ENCODE results near the gene TMEM89.

Gene TMEM89

GRCh38 chr3:48585411-48585810 is 36.2 kb downstream of the TMEM89 start:
- Histone ChIP-seq H3K4me3 (ENCODE audit: low read length) (no peak overlapping the region), H3K79me2 (ENCODE audit: control insufficient read depth, low read length) (no peaks in the 10 kb centered on the region), H3K27me3 (ENCODE audit: control insufficient read depth, low read length) (peaks cover 8% of the 10 kb centered on the region; the same call in 1 of the 2 replicates), H4K20me1 (ENCODE audit: control insufficient read depth, insufficient read depth, low read depth, low read length) (no peaks in the 10 kb centered on the region), H3K36me3 (ENCODE audit: control insufficient read depth, low read length) (no peaks in the 10 kb centered on the region), H3K4me1 (ENCODE audit: control insufficient read depth, low read length) (no peaks in the 10 kb centered on the region), H3F3A (ENCODE audit: control insufficient read depth, insufficient read depth) (no peaks in the 10 kb centered on the region), H3K9me2 (replicated peaks; ENCODE audit: control insufficient read depth, low read length) (no peaks in the 10 kb centered on the region), H3K27ac (ENCODE audit: low read depth, low read length) (no peak overlapping the region), H3K9me3 (ENCODE audit: control insufficient read depth, insufficient read depth, low read length) (no peaks in the 10 kb centered on the region), H3K4me2 (ENCODE audit: low read length) (no peak overlapping the region)
- no peak for TF ChIP-seq EZH2phosphoT487 (IDR thresholded peaks at IDR 0.05; ENCODE audit: borderline replicate concordance, low read length)
- TF ChIP-seq, protein P1, sequence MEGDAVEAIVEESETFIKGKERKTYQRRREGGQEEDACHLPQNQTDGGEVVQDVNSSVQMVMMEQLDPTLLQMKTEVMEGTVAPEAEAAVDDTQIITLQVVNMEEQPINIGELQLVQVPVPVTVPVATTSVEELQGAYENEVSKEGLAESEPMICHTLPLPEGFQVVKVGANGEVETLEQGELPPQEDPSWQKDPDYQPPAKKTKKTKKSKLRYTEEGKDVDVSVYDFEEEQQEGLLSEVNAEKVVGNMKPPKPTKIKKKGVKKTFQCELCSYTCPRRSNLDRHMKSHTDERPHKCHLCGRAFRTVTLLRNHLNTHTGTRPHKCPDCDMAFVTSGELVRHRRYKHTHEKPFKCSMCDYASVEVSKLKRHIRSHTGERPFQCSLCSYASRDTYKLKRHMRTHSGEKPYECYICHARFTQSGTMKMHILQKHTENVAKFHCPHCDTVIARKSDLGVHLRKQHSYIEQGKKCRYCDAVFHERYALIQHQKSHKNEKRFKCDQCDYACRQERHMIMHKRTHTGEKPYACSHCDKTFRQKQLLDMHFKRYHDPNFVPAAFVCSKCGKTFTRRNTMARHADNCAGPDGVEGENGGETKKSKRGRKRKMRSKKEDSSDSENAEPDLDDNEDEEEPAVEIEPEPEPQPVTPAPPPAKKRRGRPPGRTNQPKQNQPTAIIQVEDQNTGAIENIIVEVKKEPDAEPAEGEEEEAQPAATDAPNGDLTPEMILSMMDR (IDR thresholded peaks at IDR 0.05; ENCODE audit: low read depth, low read length, poor library complexity, severe bottlenecking): no peak

GRCh38 chr3:48584836-48585235 is 36.7 kb downstream of the TMEM89 start:
- Histone ChIP-seq H3K9me3 (ENCODE audit: control insufficient read depth, insufficient read depth, low read length) (no peaks in the 10 kb centered on the region), H3K36me3 (ENCODE audit: control insufficient read depth, low read length) (no peaks in the 10 kb centered on the region), H3K27ac (ENCODE audit: low read depth, low read length) (no peak overlapping the region), H3K79me2 (ENCODE audit: control insufficient read depth, low read length) (no peaks in the 10 kb centered on the region), H3K4me1 (ENCODE audit: control insufficient read depth, low read length) (no peaks in the 10 kb centered on the region), H4K20me1 (ENCODE audit: control insufficient read depth, insufficient read depth, low read depth, low read length) (no peaks in the 10 kb centered on the region), H3K9me2 (replicated peaks; ENCODE audit: control insufficient read depth, low read length) (no peaks in the 10 kb centered on the region), H3K4me3 (ENCODE audit: low read length) (no peak overlapping the region), H3K27me3 (ENCODE audit: control insufficient read depth, low read length) (peaks cover 6% of the 10 kb centered on the region; the same call in 1 of the 2 replicates), H3K4me2 (ENCODE audit: low read length) (no peak overlapping the region), H3F3A (ENCODE audit: control insufficient read depth, insufficient read depth) (no peaks in the 10 kb centered on the region)
- TF ChIP-seq, protein P1 (IDR thresholded peaks at IDR 0.05; ENCODE audit: low read depth, low read length, poor library complexity, severe bottlenecking): no peak
- no peak for TF ChIP-seq EZH2phosphoT487 (IDR thresholded peaks at IDR 0.05; ENCODE audit: borderline replicate concordance, low read length)

GRCh38 chr3:48581621-48582481 is 39.7 kb downstream of the TMEM89 start:
- Histone ChIP-seq H3K36me3 (ENCODE audit: control insufficient read depth, low read length) (no peaks in the 10 kb centered on the region), H4K20me1 (ENCODE audit: control insufficient read depth, insufficient read depth, low read depth, low read length) (no peaks in the 10 kb centered on the region), H3F3A (ENCODE audit: control insufficient read depth, insufficient read depth) (no peaks in the 10 kb centered on the region), H3K4me2 (ENCODE audit: low read length) (no peak overlapping the region), H3K4me1 (ENCODE audit: control insufficient read depth, low read length) (no peaks in the 10 kb centered on the region), H3K27ac (ENCODE audit: low read depth, low read length) (no peak overlapping the region), H3K9me2 (replicated peaks; ENCODE audit: control insufficient read depth, low read length) (no peaks in the 10 kb centered on the region), H3K79me2 (ENCODE audit: control insufficient read depth, low read length) (no peaks in the 10 kb centered on the region), H3K4me3 (ENCODE audit: low read length) (no peak overlapping the region), H3K27me3 (ENCODE audit: control insufficient read depth, low read length) (0 out of 2 replicates have a peak, but pooled peaks cover 6% of the 10 kb centered on the region), H3K9me3 (ENCODE audit: control insufficient read depth, insufficient read depth, low read length) (no peaks in the 10 kb centered on the region)
- TF ChIP-seq, protein P1 (IDR thresholded peaks at IDR 0.05; ENCODE audit: low read depth, low read length, poor library complexity, severe bottlenecking): no peak
- no peak for TF ChIP-seq EZH2phosphoT487 (IDR thresholded peaks at IDR 0.05; ENCODE audit: borderline replicate concordance, low read length)
